ENCODE measurements around the gene EDARADD. TPM values are rescaled to one million over a fixed set of nuclear protein-coding genes. Genes with fewer than 3 reads are reported as not detected.

The EDARADD gene
- 0.09 and 0.14 TPM in 2 replicates for total RNA-seq

GRCh38 chr1:236393681-236394481, at the start of gene EDARADD:
Gene EDARADD, plus strand, starts transcription at chr1:236394286. Its CDS starts 159 bp downstream, at chr1:236394445.

GRCh38 chr1:236523704-236524141, 129.6 kb downstream of the EDARADD start, which contains the start of gene LGALS8:
Gene LGALS8, plus strand, starts transcription at chr1:236523982. Its CDS starts 2,089 bp downstream, at chr1:236526071.

Other genes with a start within 250 kb of the EDARADD start
- gene ERO1B, start 112.3 kb upstream of the EDARADD start, total RNA-seq = 2.3 and 3.5 TPM in 2 replicates
- 65.0 and 66.9 TPM in 2 replicates for gene LGALS8, start 129.7 kb downstream of the EDARADD start, total RNA-seq
- gene HEATR1, start 210.2 kb downstream of the EDARADD start, total RNA-seq = 18.9 and 24.1 TPM in 2 replicates

Data from smooth muscle cell of bladder (primary cell).